Activated naive CD4-positive, alpha-beta T cell treated with anti-CD3 and anti-CD28 coated beads for 36 hours (primary cell): ENCODE data around the gene ITGB2. TPM values are rescaled to one million over a fixed set of nuclear protein-coding genes. Genes with fewer than 3 reads are reported as not detected.

Experiments
- CTCF ChIA-PET: fragments of 350-600 bp; sonication (Branson Sonifier 250); formaldehyde crosslinking; loops from one replicate; lab custom pipeline; 2021; ENCODE audit warnings: antibody characterized with exemption; lab: Charles Lee
- DNase-seq: peaks from one replicate; pipeline ENCODE4 v3.0.0-alpha.2; 2020
- H3K27ac Mint-ChIP-seq: one replicate; pipeline ENCODE4 v1.8.0; 2021; ENCODE audit warnings: mild to moderate bottlenecking, mixed read lengths
- H3K27me3 Mint-ChIP-seq: one replicate; pipeline ENCODE4 v1.8.0; 2021; ENCODE audit warnings: low read depth, mixed read lengths
- H3K36me3 Mint-ChIP-seq: one replicate; pipeline ENCODE4 v1.8.0; 2021; ENCODE audit warnings: low read depth, mixed read lengths
- H3K4me1 Mint-ChIP-seq: one replicate; pipeline ENCODE4 v1.8.0; 2021; ENCODE audit warnings: low read depth, mixed read lengths
- H3K4me3 Mint-ChIP-seq: one replicate; pipeline ENCODE4 v1.8.0; 2021; ENCODE audit warnings: mild to moderate bottlenecking, moderate library complexity, mixed read lengths
- H3K9me3 Mint-ChIP-seq: one replicate; pipeline ENCODE4 v1.8.0; 2021; ENCODE audit warnings: mixed read lengths
- intact Hi-C: fragments of 100-400 bp; cut with micrococcal nuclease; formaldehyde crosslinking; loops from one replicate; pipeline ENCODE4 v1.15.1; 2023
- total RNA-seq, 2 experiments: library from RNA; stranded (reverse); gene quantifications; one replicate each; pipeline ENCODE4 v1.2.3, GENCODE V29; 2021

ITGB2 gene
- total RNA-seq, 2 experiments from 2014 or later, result 182 to 185 TPM

GRCh38 chr21:44960141-44961092, 39.7 kb upstream of the ITGB2 start:
- Mint-ChIP-seq H3K27ac (no peak overlapping the region), H3K27me3 (no peaks in the 10 kb centered on the region), H3K36me3 (peaks cover 21% of the 10 kb centered on the region), H3K4me1 (peaks cover 20% of the 10 kb centered on the region), H3K4me3 (no peak overlapping the region), H3K9me3 (no peaks in the 10 kb centered on the region)
- intact Hi-C loops, result no loop called here
- CTCF ChIA-PET, result interaction anchor here (0.7 kb wide), 1 partner anchor 255 kb away, joined by 3 read pairs; no protein-coding TSS in a partner anchor
- no peak for DNase-seq

GRCh38 chr21:44959376-44960091, 38.8 kb upstream of the ITGB2 start:
- CTCF ChIA-PET, result no interaction called here
- intact Hi-C loops, result no loop called here
- H3K9me3 Mint-ChIP-seq, result no peaks in the 10 kb centered on the region
- peaks cover 11% of the 10 kb centered on the region for H3K4me1 Mint-ChIP-seq
- H3K27ac Mint-ChIP-seq, result no peak overlapping the region
- no peak overlapping the region for H3K4me3 Mint-ChIP-seq
- H3K27me3 Mint-ChIP-seq, result no peaks in the 10 kb centered on the region
- peaks cover 22% of the 10 kb centered on the region for H3K36me3 Mint-ChIP-seq
- no peak for DNase-seq

DNA sequence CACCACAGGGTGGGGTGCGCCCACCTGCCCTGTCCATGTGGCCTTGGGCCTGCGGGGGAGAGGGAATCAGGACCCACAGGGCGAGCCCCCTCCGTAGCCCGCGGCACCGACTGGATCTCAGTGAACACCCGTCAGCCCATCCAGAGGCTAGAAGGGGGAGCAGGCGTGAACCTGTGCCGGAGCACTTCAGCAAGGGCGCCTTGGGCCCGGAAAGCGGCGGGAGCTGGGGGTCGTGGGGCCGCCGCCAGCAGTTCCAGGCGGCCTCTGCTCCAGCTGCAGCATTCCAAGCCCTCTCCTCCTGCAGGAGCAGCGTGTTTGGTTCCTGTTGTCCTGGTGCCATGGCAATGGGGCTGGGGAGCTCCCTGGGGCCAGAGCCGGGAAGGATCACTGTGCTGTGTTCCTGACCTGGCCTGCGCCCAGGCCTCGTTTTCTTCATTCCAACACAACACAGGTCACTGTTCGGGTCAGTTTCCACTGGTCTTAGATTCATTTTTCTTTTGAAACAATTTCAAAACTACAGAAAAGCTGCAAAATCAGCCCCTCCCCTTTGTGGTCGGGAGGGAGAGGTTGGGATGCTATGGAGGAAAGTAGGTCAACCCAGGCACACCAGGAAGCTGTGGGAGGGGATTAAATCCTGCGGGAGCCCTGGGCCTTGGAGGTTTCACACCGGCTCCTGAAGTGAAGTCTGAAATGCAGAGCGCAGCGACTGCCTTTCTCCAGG, 37.9 kb upstream of the ITGB2 start:
- Mint-ChIP-seq H3K27me3 (no peaks in the 10 kb centered on the region), H3K4me3 (no peak overlapping the region), H3K9me3 (no peaks in the 10 kb centered on the region), H3K27ac (no peak overlapping the region), H3K4me1 (peaks cover 4% of the 10 kb centered on the region), H3K36me3 (peaks cover 23% of the 10 kb centered on the region)
- no peak for DNase-seq
- CTCF ChIA-PET, result interaction anchor here (0.7 kb wide), 1 partner anchor 179 kb away, joined by 4 read pairs; no protein-coding TSS in a partner anchor
- intact Hi-C loops, result no loop called here

DNA sequence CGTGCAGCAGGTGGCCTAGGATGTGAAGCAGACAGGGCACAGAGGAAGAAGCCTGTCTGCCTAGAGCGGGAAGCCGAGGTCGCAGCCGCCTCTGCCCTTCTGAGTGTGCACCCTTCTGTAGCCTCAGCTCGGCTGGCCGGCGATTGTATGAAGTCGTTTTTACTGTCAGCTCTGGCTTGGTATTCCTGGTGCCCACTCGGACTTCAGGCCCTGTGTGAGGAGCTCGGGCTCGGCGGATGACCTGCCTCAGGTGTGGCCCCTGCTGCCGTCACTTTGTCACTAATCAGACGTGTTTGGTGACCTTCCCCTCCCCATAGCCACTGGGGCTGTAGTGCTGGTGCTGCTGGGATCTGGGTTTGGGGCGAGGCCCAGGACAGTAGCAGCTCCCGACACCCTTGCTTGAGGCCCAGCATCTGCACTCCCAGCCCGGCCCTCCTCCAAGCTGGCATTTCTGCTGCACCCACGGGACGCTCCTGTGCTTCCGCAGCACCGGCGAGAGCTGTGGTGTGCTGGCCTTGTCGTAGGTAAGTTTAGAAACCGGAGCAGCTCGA, 37.3 kb upstream of the ITGB2 start:
- CTCF ChIA-PET, result interaction anchor here (1.3 kb wide), 1 partner anchor 179 kb away, joined by 3 read pairs; no protein-coding TSS in a partner anchor
- Mint-ChIP-seq H3K27ac (no peak overlapping the region), H3K4me1 (peaks cover 1% of the 10 kb centered on the region), H3K4me3 (no peak overlapping the region), H3K27me3 (no peaks in the 10 kb centered on the region), H3K36me3 (peaks cover 21% of the 10 kb centered on the region), H3K9me3 (no peaks in the 10 kb centered on the region)
- DNase-seq, result no peak
- intact Hi-C loops, result no loop called here

DNA sequence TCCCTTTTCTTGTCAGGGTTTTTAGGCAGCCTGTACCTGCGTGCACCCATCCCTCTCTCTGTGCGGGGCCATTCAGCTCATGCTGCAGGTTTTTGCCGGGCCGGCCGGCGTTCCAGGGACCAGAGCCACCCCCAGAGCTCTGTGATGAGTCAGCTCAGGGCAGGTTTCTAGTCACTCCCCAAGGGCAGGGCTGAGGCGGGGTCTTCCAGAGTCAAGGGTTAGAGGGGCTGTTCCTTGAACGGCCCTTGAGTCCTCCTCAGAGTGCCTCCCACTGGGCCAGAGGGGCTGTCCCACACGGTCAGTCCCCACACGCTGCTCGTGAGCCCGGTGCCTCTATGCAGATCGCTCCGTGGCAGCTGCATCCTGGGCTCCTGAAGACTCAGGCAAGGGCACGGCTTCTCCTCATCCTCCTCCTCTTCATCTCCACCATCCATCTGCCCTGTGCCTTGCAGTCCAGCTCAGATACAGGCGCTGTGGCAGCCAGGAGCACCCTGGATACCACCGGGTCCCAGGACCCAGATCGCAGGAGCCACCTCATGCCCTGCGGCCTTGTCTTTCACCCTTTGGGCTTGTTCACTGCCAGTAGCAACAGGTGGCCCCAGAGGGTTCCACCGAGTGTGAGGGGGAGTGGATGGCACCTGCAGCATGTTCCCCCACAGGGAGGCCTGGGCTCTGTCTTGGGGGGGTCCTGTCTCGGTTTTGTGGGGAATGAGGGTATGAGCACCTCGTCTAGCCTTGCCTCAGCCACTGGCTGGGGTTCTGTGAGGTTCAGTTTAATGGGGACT, 36.5 kb upstream of the ITGB2 start:
- no peaks in the 10 kb centered on the region for H3K27me3 Mint-ChIP-seq

DNA sequence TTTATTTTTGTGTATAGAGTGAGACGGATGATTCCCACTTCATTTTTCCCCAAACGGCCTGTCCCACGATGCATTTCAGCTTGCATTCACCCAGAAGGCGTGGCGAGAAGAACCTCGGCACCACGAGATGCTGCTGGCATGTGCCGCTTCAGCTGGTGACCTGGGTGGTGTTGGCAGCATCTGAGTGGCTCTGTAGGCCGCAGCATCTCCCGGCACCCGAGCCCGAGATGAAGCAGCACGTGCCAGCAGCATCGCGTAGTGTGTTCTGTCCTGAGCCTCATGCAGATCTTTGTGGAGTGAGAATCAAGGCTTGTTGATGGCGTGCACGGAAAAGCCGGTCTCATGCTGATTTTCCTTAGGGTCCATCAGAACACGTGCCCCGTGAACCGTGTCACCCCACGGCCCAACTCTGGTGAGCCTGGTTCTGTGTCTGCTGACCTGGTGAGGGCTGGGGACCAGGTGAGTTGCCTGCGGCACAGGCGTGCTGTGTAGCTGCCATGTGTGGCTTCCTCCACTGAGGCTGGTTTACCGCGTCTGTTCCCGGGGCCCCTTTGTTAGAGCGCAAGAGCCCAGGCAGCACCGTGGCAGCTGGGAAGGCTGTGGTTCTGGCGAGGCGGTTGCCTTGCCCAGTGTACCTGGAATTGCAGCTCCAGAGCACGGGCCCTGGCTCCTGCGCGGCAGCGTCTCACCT, 35.8 kb upstream of the ITGB2 start:
- CTCF ChIA-PET, result interaction anchor here (0.6 to 1.3 kb wide), 2 partner anchors 180 to 341 kb away, joined by 3 read pairs; no protein-coding TSS in a partner anchor
- intact Hi-C loops, result no loop called here
- peaks cover 21% of the 10 kb centered on the region for H3K36me3 Mint-ChIP-seq
- peaks cover 1% of the 10 kb centered on the region for H3K4me1 Mint-ChIP-seq
- DNase-seq, result no peak
- no peak overlapping the region for H3K27ac Mint-ChIP-seq
- no peaks in the 10 kb centered on the region for H3K9me3 Mint-ChIP-seq
- H3K27me3 Mint-ChIP-seq, result no peaks in the 10 kb centered on the region
- H3K4me3 Mint-ChIP-seq, result no peak overlapping the region

More for the DNA sequence above, 36.5 kb upstream of the ITGB2 start:
- intact Hi-C loops, result no loop called here
- H3K9me3 Mint-ChIP-seq, result no peaks in the 10 kb centered on the region
- H3K27ac Mint-ChIP-seq, result no peak overlapping the region
- CTCF ChIA-PET, result interaction anchor here (0.6 to 1.3 kb wide), 2 partner anchors 179 to 342 kb away, joined by 3 read pairs; no protein-coding TSS in a partner anchor
- no peak for DNase-seq
- H3K36me3 Mint-ChIP-seq, result peaks cover 21% of the 10 kb centered on the region
- no peak overlapping the region for H3K4me3 Mint-ChIP-seq
- peaks cover 1% of the 10 kb centered on the region for H3K4me1 Mint-ChIP-seq

DNA sequence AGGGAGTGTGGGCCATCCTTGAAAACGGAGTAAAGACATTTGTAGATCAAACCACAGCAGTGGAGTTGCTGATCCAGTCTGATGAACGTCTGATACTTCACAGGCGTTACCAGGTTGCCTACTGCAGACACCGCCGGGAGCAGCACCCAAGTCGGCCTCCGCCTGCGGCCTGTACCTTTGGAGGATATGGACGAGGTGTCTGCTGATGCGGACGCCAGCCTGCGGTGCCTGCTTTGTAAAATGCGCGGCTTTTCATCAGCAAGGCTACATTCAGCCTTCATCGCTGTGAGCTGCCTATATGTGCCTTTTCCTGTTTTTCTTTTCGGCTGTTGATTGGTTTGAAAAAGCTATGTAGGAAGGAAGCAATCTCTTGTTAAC, 35.1 kb upstream of the ITGB2 start:
- DNase-seq, result no peak
- no peaks in the 10 kb centered on the region for H3K9me3 Mint-ChIP-seq
- no peak overlapping the region for H3K4me3 Mint-ChIP-seq
- H3K27me3 Mint-ChIP-seq, result no peaks in the 10 kb centered on the region
- CTCF ChIA-PET, result no interaction called here
- H3K27ac Mint-ChIP-seq, result no peak overlapping the region
- intact Hi-C loops, result no loop called here
- peaks cover 17% of the 10 kb centered on the region for H3K36me3 Mint-ChIP-seq
- H3K4me1 Mint-ChIP-seq, result no peaks in the 10 kb centered on the region

DNA sequence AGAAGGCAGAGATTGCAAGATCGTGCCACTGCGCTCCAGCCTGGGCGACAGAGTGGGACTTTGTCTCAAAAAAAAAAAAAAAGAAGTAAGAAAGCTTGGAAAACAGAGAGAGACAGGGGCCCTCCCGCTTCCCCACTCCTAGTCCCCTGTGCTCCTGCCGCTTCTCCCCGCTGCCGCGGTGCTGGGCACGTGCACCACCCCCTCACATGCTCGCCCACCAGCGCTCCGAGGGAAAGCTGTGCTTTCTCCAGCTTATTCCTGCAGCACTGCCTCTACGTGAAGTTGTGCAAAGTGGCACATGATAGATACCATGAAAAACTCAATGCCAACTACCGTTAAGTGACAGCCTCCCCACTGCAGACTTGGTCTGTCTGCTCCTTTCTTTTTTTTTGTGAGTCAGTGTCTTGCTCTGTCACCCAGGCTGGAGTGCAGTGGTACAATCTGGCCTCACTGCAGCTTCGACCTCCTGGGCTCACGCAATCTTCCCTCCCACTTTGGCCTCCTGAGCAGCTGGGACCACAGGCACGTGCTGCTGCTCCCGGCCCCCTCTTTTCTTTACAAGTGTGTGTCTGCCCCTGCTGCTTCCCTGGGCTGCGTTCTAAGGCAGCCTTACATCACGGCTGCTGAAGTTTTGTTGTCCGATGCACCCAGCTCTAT, 34.6 kb upstream of the ITGB2 start:
- no peak overlapping the region for H3K27ac Mint-ChIP-seq
- no peak for DNase-seq
- no peak overlapping the region for H3K4me3 Mint-ChIP-seq
- intact Hi-C loops, result no loop called here
- no peaks in the 10 kb centered on the region for H3K9me3 Mint-ChIP-seq
- CTCF ChIA-PET, result interaction anchor here (2.0 kb wide), 1 partner anchor 173 kb away, joined by 6 read pairs; no protein-coding TSS in a partner anchor
- peaks cover 14% of the 10 kb centered on the region for H3K36me3 Mint-ChIP-seq
- H3K27me3 Mint-ChIP-seq, result no peaks in the 10 kb centered on the region
- H3K4me1 Mint-ChIP-seq, result peaks cover under 1% of the 10 kb centered on the region

- Mint-ChIP-seq H3K27ac (no peak overlapping the region), H3K36me3 (peaks cover 13% of the 10 kb centered on the region), H3K9me3 (no peaks in the 10 kb centered on the region), H3K4me1 (peaks cover 8% of the 10 kb centered on the region), H3K27me3 (no peaks in the 10 kb centered on the region), H3K4me3 (no peak overlapping the region)
- DNase-seq, result no peak
- intact Hi-C loops, result no loop called here
- CTCF ChIA-PET, result interaction anchor here (2.0 kb wide), 1 partner anchor 174 kb away, joined by 6 read pairs; no protein-coding TSS in a partner anchor
Measured at GRCh38 chr21:44954281-44954771, 33.6 kb upstream of the ITGB2 start.

DNA sequence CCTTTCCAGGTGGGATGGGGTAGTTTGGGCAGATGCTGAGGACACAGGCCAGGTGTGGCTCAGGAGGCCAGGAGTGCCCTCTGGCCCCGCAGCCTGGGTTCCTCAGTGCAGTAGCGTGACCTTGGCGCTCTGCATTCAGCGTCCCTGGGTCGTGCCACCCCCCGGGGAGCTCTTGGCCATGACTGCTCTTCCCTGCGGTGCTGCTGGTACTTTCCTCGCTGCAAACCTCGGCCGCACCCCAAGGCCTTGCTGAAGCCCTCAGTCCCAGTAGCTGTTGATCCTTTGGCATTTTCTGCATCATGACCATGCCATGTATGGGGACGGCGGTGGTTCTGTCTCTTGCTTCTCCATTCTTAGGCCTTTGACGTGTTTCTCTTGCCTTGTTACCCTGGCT, 32.9 kb upstream of the ITGB2 start:
- Mint-ChIP-seq H3K27me3 (no peaks in the 10 kb centered on the region), H3K4me3 (no peak overlapping the region), H3K4me1 (peaks cover 8% of the 10 kb centered on the region), H3K27ac (no peak overlapping the region), H3K9me3 (no peaks in the 10 kb centered on the region), H3K36me3 (peaks cover 12% of the 10 kb centered on the region)
- CTCF ChIA-PET, result interaction anchor here (2.0 kb wide), 1 partner anchor 174 kb away, joined by 6 read pairs; no protein-coding TSS in a partner anchor
- DNase-seq, result no peak
- intact Hi-C loops, result no loop called here
